H9 (cell line): ENCODE data around the gene FITM2. TPM values are rescaled to one million over a fixed set of nuclear protein-coding genes. Genes with fewer than 3 reads are reported as not detected.

Experiments
- DNase-seq: peaks from one replicate; pipeline ENCODE4 v3.0.0-alpha.2; 2017
- H2AFZ ChIP-seq: one replicate; pipeline ENCODE4 v1.6.1; 2013; ENCODE audit warnings: mild to moderate bottlenecking, low read length, control low read depth, moderate library complexity
- H2AK5ac ChIP-seq: 2 replicates; pipeline ENCODE4 v1.6.1; 2013; ENCODE audit warnings: low read length, control low read depth, mixed read lengths; ENCODE audit not compliant: insufficient read length
- H2BK120ac ChIP-seq: one replicate; pipeline ENCODE4 v1.6.1; 2013; ENCODE audit warnings: low read depth, mild to moderate bottlenecking, low read length, control low read depth, inconsistent platforms; ENCODE audit not compliant: poor library complexity, severe bottlenecking
- H2BK12ac ChIP-seq: 2 replicates; pipeline ENCODE4 v1.6.1; 2013; ENCODE audit warnings: low read length, control low read depth, mixed read lengths, low read depth; ENCODE audit not compliant: insufficient read length
- H2BK15ac ChIP-seq: 2 replicates; pipeline ENCODE4 v1.6.1; 2013; ENCODE audit warnings: low read depth, low read length, control low read depth
- H2BK20ac ChIP-seq: one replicate; pipeline ENCODE4 v1.6.1; 2013; ENCODE audit warnings: low read depth, mild to moderate bottlenecking, low read length, control low read depth, inconsistent platforms; ENCODE audit not compliant: poor library complexity, severe bottlenecking
- H2BK5ac ChIP-seq: 2 replicates; pipeline ENCODE4 v1.6.1; 2013; ENCODE audit warnings: low read length, control low read depth, mixed read lengths; ENCODE audit not compliant: insufficient read length
- H3K14ac ChIP-seq: 2 replicates; pipeline ENCODE4 v1.6.1; 2013; ENCODE audit warnings: low read length, control low read depth; ENCODE audit not compliant: insufficient read depth
- H3K18ac ChIP-seq: 2 replicates; pipeline ENCODE4 v1.6.1; 2013; ENCODE audit warnings: low read depth, mild to moderate bottlenecking, mixed read lengths, low read length, control low read depth; ENCODE audit not compliant: insufficient read length
- H3K23ac ChIP-seq: 2 replicates; pipeline ENCODE4 v1.6.1; 2013; ENCODE audit warnings: low read length, control low read depth, mixed read lengths, low read depth; ENCODE audit not compliant: insufficient read length
- H3K23me2 ChIP-seq: 2 replicates; pipeline ENCODE4 v1.6.1; 2013; ENCODE audit warnings: low read depth, mild to moderate bottlenecking, mixed read lengths, low read length, control low read depth; ENCODE audit not compliant: insufficient read length, poor library complexity, severe bottlenecking
- H3K27ac ChIP-seq: 2 replicates; pipeline ENCODE4 v1.5.1; 2013; ENCODE audit warnings: low read length, control low read depth, mixed read lengths, low read depth; ENCODE audit not compliant: insufficient read length
- H3K27me3 ChIP-seq: 2 replicates; pipeline ENCODE4 v1.6.1; 2013; ENCODE audit warnings: low read length, control low read depth, inconsistent platforms; ENCODE audit not compliant: insufficient read depth
- H3K4ac ChIP-seq: 2 replicates; pipeline ENCODE4 v1.6.1; 2013; ENCODE audit warnings: low read depth, mild to moderate bottlenecking, control low read depth, inconsistent platforms, low read length, moderate library complexity
- H3K4me1 ChIP-seq: 2 replicates; pipeline ENCODE4 v1.6.1; 2013; ENCODE audit warnings: low read length, control low read depth, inconsistent platforms; ENCODE audit not compliant: insufficient read depth
- H3K4me2 ChIP-seq: 2 replicates; pipeline ENCODE4 v1.6.1; 2013; ENCODE audit warnings: low read length, control low read depth, mixed read lengths; ENCODE audit not compliant: insufficient read length, insufficient read depth
- H3K56ac ChIP-seq: 2 replicates; pipeline ENCODE4 v1.6.1; 2013; ENCODE audit warnings: low read depth, mild to moderate bottlenecking, mixed read lengths, low read length, control low read depth; ENCODE audit not compliant: insufficient read length
- H3K79me1 ChIP-seq: 2 replicates; pipeline ENCODE4 v1.6.1; 2013; ENCODE audit warnings: low read depth, mild to moderate bottlenecking, moderate library complexity, low read length, control low read depth, inconsistent platforms; ENCODE audit not compliant: insufficient read depth, poor library complexity, severe bottlenecking
- H3K79me2 ChIP-seq: 2 replicates; pipeline ENCODE4 v1.6.1; 2013; ENCODE audit warnings: low read length, control low read depth, inconsistent platforms; ENCODE audit not compliant: insufficient read depth
- H3K9ac ChIP-seq: 2 replicates; pipeline ENCODE4 v1.6.1; 2013; ENCODE audit warnings: low read length, control low read depth, mixed read lengths; ENCODE audit not compliant: insufficient read length; ENCODE audit errors: extremely low read depth
- H3K9me3 ChIP-seq: one replicate; pipeline ENCODE4 v1.6.1; 2013; ENCODE audit warnings: low read depth, low read length, inconsistent platforms; ENCODE audit not compliant: control insufficient read depth
- H3T11ph ChIP-seq: one replicate; pipeline ENCODE4 v1.6.1; 2013; ENCODE audit warnings: mild to moderate bottlenecking, low read length, control low read depth, inconsistent platforms
- H4K20me1 ChIP-seq: one replicate; pipeline ENCODE4 v1.6.1; 2013; ENCODE audit not compliant: control insufficient read depth, insufficient read length, insufficient read depth
- H4K5ac ChIP-seq: 2 replicates; pipeline ENCODE4 v1.6.1; 2013; ENCODE audit warnings: low read depth, mild to moderate bottlenecking, mixed read lengths, low read length, control low read depth; ENCODE audit not compliant: insufficient read length
- H4K8ac ChIP-seq: replicated peaks from 2 replicates; pipeline ENCODE4 v1.6.1; 2013; ENCODE audit warnings: low read length, control low read depth, mixed read lengths, low read depth; ENCODE audit not compliant: insufficient read length
- H4K91ac ChIP-seq: 2 replicates; pipeline ENCODE4 v1.6.1; 2013; ENCODE audit warnings: low read depth, mild to moderate bottlenecking, moderate library complexity, mixed read lengths, low read length, control low read depth; ENCODE audit not compliant: insufficient read length
- H3K27ac Mint-ChIP-seq, 3 experiments: 2 replicates in 2 of 3; 3 replicates in 1 of 3; pipeline ENCODE4 v1.8.0; 2020 to 2021; ENCODE audit warnings: mixed read lengths in 3 of 3, mild to moderate bottlenecking in 1 of 3, moderate library complexity in 1 of 3
- H3K27me3 Mint-ChIP-seq: 2 replicates; pipeline ENCODE4 v1.8.0; 2021; ENCODE audit warnings: low read depth, mild to moderate bottlenecking, moderate library complexity, mixed read lengths
- H3K36me3 Mint-ChIP-seq, 3 experiments: 2 replicates in 2 of 3; 3 replicates in 1 of 3; pipeline ENCODE4 v1.8.0; 2020 to 2021; ENCODE audit warnings: low read depth in 3 of 3, mixed read lengths in 3 of 3; ENCODE audit not compliant: insufficient read depth in 1 of 3
- H3K4me1 Mint-ChIP-seq, 2 experiments: 2 replicates each; pipeline ENCODE4 v1.8.0; 2020; ENCODE audit warnings: mixed read lengths in 2 of 2
- H3K4me3 Mint-ChIP-seq, 2 experiments: 2 replicates in 1 of 2; 3 replicates in 1 of 2; pipeline ENCODE4 v1.8.0; 2020 to 2021; ENCODE audit warnings: mild to moderate bottlenecking in 2 of 2, mixed read lengths in 2 of 2, moderate library complexity in 1 of 2
- H3K9me3 Mint-ChIP-seq, 2 experiments: 2 replicates in 1 of 2; 3 replicates in 1 of 2; pipeline ENCODE4 v1.8.0; 2020; ENCODE audit warnings: mild to moderate bottlenecking in 2 of 2, mixed read lengths in 2 of 2, moderate library complexity in 1 of 2
- CTCF ChIP-seq: fragments of 200-600 bp; sonication (generic); conservative IDR thresholded peaks from 3 replicates; pipeline ENCODE4 v1.8.0; 2021; ENCODE audit warnings: antibody characterized with exemption, mild to moderate bottlenecking
- WGBS: extraction: QIAGEN DNeasy Blood & Tissue Kit; methylation state at CpG from one replicate; pipeline ENCODE4 v1.1.7; 2013; ENCODE audit warnings: missing lambda C conversion rate, low lambda C conversion rate, mixed read lengths; ENCODE audit not compliant: insufficient read length; ENCODE audit errors: extremely low coverage; 5-methylcytosine and 5-hydroxymethylcytosine counted together
- total RNA-seq: library from RNA; stranded (reverse); gene quantifications from 2 replicates; pipeline ENCODE4 v1.2.1, GENCODE V29; 2021

FITM2 gene
- total RNA-seq, 1 experiment from 2014 or later = 1.7 TPM

DNA sequence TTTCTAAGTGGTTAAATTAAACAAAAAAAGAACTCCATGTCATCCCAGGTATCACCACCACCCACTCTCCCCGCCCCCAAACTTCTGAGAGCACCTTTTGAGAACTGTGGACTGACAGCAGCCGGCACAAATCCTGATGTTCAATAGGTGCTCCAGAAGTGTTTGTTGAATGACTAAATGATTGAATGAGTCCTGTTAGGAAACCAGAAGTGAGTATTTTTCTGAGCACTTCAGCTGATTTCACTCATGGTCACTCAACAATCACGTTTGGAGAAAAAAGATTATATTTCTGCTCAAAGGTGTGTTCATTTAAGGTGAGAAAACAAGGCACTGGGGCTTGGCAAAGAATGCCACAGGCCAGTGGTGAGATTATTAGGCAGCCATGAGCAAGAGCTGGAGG, 38.3 kb upstream of the FITM2 start:
- H2BK20ac ChIP-seq = no peak overlapping the region
- H3K9me3 Mint-ChIP-seq = no peaks in the 10 kb centered on the region; a peak in 1 of 5 replicates
- H3K27me3 ChIP-seq = no peaks in the 10 kb centered on the region
- no peaks in the 10 kb centered on the region for H3K4me1 ChIP-seq
- no peak overlapping the region for H3K4me2 ChIP-seq
- no peak overlapping the region for H2BK120ac ChIP-seq
- no peak overlapping the region for H2BK15ac ChIP-seq
- no peak overlapping the region for H3K4me3 Mint-ChIP-seq
- no peak overlapping the region for H3K23ac ChIP-seq
- H3K79me1 ChIP-seq = no peaks in the 10 kb centered on the region
- no peak overlapping the region; a peak in 1 of 7 replicates for H3K27ac Mint-ChIP-seq
- no peak overlapping the region for H3K4ac ChIP-seq
- H2AFZ ChIP-seq = no peak overlapping the region
- no peaks in the 10 kb centered on the region for H3K23me2 ChIP-seq
- no peak overlapping the region for H3K9ac ChIP-seq
- H3K56ac ChIP-seq = no peak overlapping the region
- TF ChIP-seq CTCF = no peak
- H2AK5ac ChIP-seq = no peak overlapping the region
- H3K27me3 Mint-ChIP-seq = peaks cover 4% of the 10 kb centered on the region; the same call in 1 of the 2 replicates
- no peaks in the 10 kb centered on the region for H3K79me2 ChIP-seq
- H3K36me3 Mint-ChIP-seq = no peaks in the 10 kb centered on the region
- no CpG with 5 or more reads among the region's 3 CpGs for WGBS
- no peak overlapping the region for H4K8ac ChIP-seq
- H3K9me3 ChIP-seq = no peaks in the 10 kb centered on the region
- H4K91ac ChIP-seq = no peak overlapping the region
- no peak overlapping the region for H4K5ac ChIP-seq
- no peak overlapping the region for H3T11ph ChIP-seq
- DNase-seq = no peak
- H4K20me1 ChIP-seq = no peaks in the 10 kb centered on the region
- no peak overlapping the region for H2BK5ac ChIP-seq
- no peak overlapping the region for H3K18ac ChIP-seq
- peaks cover 6 to 10% of the 10 kb centered on the region in 2 experiments; a peak in 3 of 4 replicates for H3K4me1 Mint-ChIP-seq
- H2BK12ac ChIP-seq = no peak overlapping the region
- H3K27ac ChIP-seq = no peak overlapping the region
- H3K14ac ChIP-seq = no peak overlapping the region
